Astrocyte (in vitro differentiated cells and primary cell): ENCODE results near the gene TSFM. TPM values are rescaled to one million over a fixed set of nuclear protein-coding genes. Genes with fewer than 3 reads are reported as not detected.
A peak's percentile ranks its signal among the peaks of the same experiment; 100 is the strongest.

Experiments
- DNase-seq: peaks from one replicate; pipeline ENCODE4 v3.0.0-alpha.2; 2010; ENCODE audit warnings: low read depth
- FAIRE-seq: peaks from 2 replicates; lab custom pipeline; 2011; peaks lifted over from hg19 to GRCh38; lab: Jason Lieb, UNC
- H2AFZ ChIP-seq: 2 replicates; pipeline ENCODE4 v1.6.0; 2012; ENCODE audit warnings: low read depth, low read length, inconsistent platforms
- H3K27ac ChIP-seq: 2 replicates; pipeline ENCODE4 v1.5.1; 2011; ENCODE audit warnings: low read depth, low read length, inconsistent platforms
- H3K27me3 ChIP-seq: 2 replicates; pipeline ENCODE4 v1.6.0; 2011; ENCODE audit warnings: low read length, inconsistent platforms; ENCODE audit not compliant: insufficient read depth
- H3K36me3 ChIP-seq: 2 replicates; pipeline ENCODE4 v1.5.1; 2011; ENCODE audit warnings: low read length, inconsistent platforms; ENCODE audit not compliant: insufficient read depth
- H3K4me1 ChIP-seq: 2 replicates; pipeline ENCODE4 v1.5.1; 2011; ENCODE audit warnings: low read length, inconsistent platforms; ENCODE audit not compliant: insufficient read depth
- H3K4me2 ChIP-seq: 2 replicates; pipeline ENCODE4 v1.6.0; 2012; ENCODE audit warnings: low read length, inconsistent platforms
- H3K4me3 ChIP-seq: 2 replicates; pipeline ENCODE4 v1.5.1; 2011; ENCODE audit warnings: low read depth, mild to moderate bottlenecking, low read length, inconsistent platforms; ENCODE audit not compliant: insufficient read depth
- H3K79me2 ChIP-seq: 2 replicates; pipeline ENCODE4 v1.6.0; 2012; ENCODE audit warnings: mild to moderate bottlenecking, low read length, inconsistent platforms; ENCODE audit not compliant: insufficient read depth
- H3K9ac ChIP-seq: 2 replicates; pipeline ENCODE4 v1.6.0; 2012; ENCODE audit warnings: mild to moderate bottlenecking, low read length, inconsistent platforms
- H3K9me3 ChIP-seq: 2 replicates; pipeline ENCODE4 v1.5.1; 2012; ENCODE audit warnings: low read depth, mild to moderate bottlenecking, low read length, inconsistent platforms; ENCODE audit not compliant: insufficient read depth
- H4K20me1 ChIP-seq: 2 replicates; pipeline ENCODE4 v1.6.0; 2012; ENCODE audit warnings: low read length, inconsistent platforms; ENCODE audit not compliant: insufficient read depth
- H3K27ac Mint-ChIP-seq: one replicate; pipeline ENCODE4 v1.8.0; 2021; ENCODE audit warnings: mild to moderate bottlenecking, mixed read lengths; ENCODE audit not compliant: unreplicated experiment
- H3K27me3 Mint-ChIP-seq: one replicate; pipeline ENCODE4 v1.8.0; 2021; ENCODE audit warnings: low read depth, mixed read lengths; ENCODE audit not compliant: unreplicated experiment
- H3K36me3 Mint-ChIP-seq: one replicate; pipeline ENCODE4 v1.8.0; 2021; ENCODE audit warnings: low read depth, mixed read lengths; ENCODE audit not compliant: unreplicated experiment
- H3K4me1 Mint-ChIP-seq: one replicate; pipeline ENCODE4 v1.8.0; 2021; ENCODE audit warnings: low read depth, mixed read lengths; ENCODE audit not compliant: unreplicated experiment
- H3K4me3 Mint-ChIP-seq: one replicate; pipeline ENCODE4 v1.8.0; 2021; ENCODE audit warnings: mild to moderate bottlenecking, moderate library complexity, mixed read lengths; ENCODE audit not compliant: unreplicated experiment
- H3K9me3 Mint-ChIP-seq: one replicate; pipeline ENCODE4 v1.8.0; 2021; ENCODE audit warnings: mild to moderate bottlenecking, mixed read lengths; ENCODE audit not compliant: unreplicated experiment
- CTCF ChIP-seq: IDR thresholded peaks from 2 replicates; pipeline ENCODE4 v1.5.1; 2011; ENCODE audit warnings: low read depth, mild to moderate bottlenecking, inconsistent platforms, low read length, moderate library complexity; ENCODE audit not compliant: insufficient read depth
- EZH2 ChIP-seq: IDR thresholded peaks from 2 replicates; pipeline ENCODE4 v1.6.1; 2012; ENCODE audit warnings: mild to moderate bottlenecking, low read length, inconsistent platforms; ENCODE audit not compliant: insufficient read depth
- total RNA-seq: library from RNA; stranded (reverse); gene quantifications from 2 replicates; pipeline ENCODE4 v1.2.1, GENCODE V29; 2021

TSFM gene
- total RNA-seq, 1 donor from 2014 or later = 26.6 TPM

GRCh38 chr12:57845478-57846284, 63.1 kb downstream of the TSFM start:
- Histone ChIP-seq H3K4me3 (peak overlapping the region; percentile 90), H3K4me2 (peak overlapping the region; percentile 97), H4K20me1 (peaks cover 47% of the 10 kb centered on the region), H3K27ac (peak overlapping the region; percentile 94), H3K79me2 (peaks cover 56% of the 10 kb centered on the region), H3K9me3 (no peaks in the 10 kb centered on the region), H2AFZ (peak overlapping the region; percentile 38), H3K9ac (peak overlapping the region; percentile 95), H3K27me3 (no peaks in the 10 kb centered on the region), H3K4me1 (peaks cover 31% of the 10 kb centered on the region), H3K36me3 (peaks cover 2% of the 10 kb centered on the region)
- FAIRE-seq = no peak
- Mint-ChIP-seq H3K9me3 (no peaks in the 10 kb centered on the region), H3K27me3 (peaks cover 13% of the 10 kb centered on the region), H3K4me1 (peaks cover 35% of the 10 kb centered on the region), H3K4me3 (peak overlapping the region; percentile 90), H3K36me3 (no peaks in the 10 kb centered on the region), H3K27ac (peak overlapping the region; percentile 47)
- no peak for DNase-seq
- TF ChIP-seq CTCF (no peak), EZH2 (no peak)

GRCh38 chr12:57846285-57846576, 63.6 kb downstream of the TSFM start:
- H3K4me1 ChIP-seq = peaks cover 27% of the 10 kb centered on the region
- Mint-ChIP-seq H3K4me3 (peak overlapping the region; percentile 80), H3K36me3 (no peaks in the 10 kb centered on the region), H3K27ac (no peak overlapping the region), H3K4me1 (peaks cover 30% of the 10 kb centered on the region), H3K27me3 (peaks cover 15% of the 10 kb centered on the region), H3K9me3 (no peaks in the 10 kb centered on the region)
- H3K79me2 ChIP-seq = peaks cover 51% of the 10 kb centered on the region
- peaks cover 42% of the 10 kb centered on the region for H4K20me1 ChIP-seq
- H2AFZ ChIP-seq = no peak overlapping the region
- H3K36me3 ChIP-seq = peaks cover 2% of the 10 kb centered on the region
- no peak for FAIRE-seq
- peak overlapping the region; percentile 97 for H3K4me2 ChIP-seq
- peak overlapping the region; percentile 90 for H3K4me3 ChIP-seq
- H3K9me3 ChIP-seq = no peaks in the 10 kb centered on the region
- peak overlapping the region; percentile 94 for H3K27ac ChIP-seq
- peak overlapping the region; percentile 95 for H3K9ac ChIP-seq
- TF ChIP-seq CTCF = no peak
- TF ChIP-seq EZH2 = no peak
- H3K27me3 ChIP-seq = no peaks in the 10 kb centered on the region
- DNase-seq = no peak
